Measurements from ENCODE around the gene KMT2C.
"Not testable (repeated sequence)": the region's sequence is repeated elsewhere in the genome, so short reads cannot be mapped to it uniquely, and the experiment has no call there.

Gene KMT2C

GRCh38 chr7:152430854-152431253 is 4.9 kb downstream of the KMT2C start:
- no peak overlapping the region for H3K27ac ChIP-seq
- TF ChIP-seq, protein P1, sequence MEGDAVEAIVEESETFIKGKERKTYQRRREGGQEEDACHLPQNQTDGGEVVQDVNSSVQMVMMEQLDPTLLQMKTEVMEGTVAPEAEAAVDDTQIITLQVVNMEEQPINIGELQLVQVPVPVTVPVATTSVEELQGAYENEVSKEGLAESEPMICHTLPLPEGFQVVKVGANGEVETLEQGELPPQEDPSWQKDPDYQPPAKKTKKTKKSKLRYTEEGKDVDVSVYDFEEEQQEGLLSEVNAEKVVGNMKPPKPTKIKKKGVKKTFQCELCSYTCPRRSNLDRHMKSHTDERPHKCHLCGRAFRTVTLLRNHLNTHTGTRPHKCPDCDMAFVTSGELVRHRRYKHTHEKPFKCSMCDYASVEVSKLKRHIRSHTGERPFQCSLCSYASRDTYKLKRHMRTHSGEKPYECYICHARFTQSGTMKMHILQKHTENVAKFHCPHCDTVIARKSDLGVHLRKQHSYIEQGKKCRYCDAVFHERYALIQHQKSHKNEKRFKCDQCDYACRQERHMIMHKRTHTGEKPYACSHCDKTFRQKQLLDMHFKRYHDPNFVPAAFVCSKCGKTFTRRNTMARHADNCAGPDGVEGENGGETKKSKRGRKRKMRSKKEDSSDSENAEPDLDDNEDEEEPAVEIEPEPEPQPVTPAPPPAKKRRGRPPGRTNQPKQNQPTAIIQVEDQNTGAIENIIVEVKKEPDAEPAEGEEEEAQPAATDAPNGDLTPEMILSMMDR (conservative IDR thresholded peaks at IDR 0.05): no peak

GRCh38 chr7:152430118-152430517 is 5.7 kb downstream of the KMT2C start:
- not testable (repeated sequence) for H3K27ac ChIP-seq

GRCh38 chr7:152424348-152425108 is 11.3 kb downstream of the KMT2C start:
- no peak overlapping the region for H3K27ac ChIP-seq
- TF ChIP-seq, protein P1 (conservative IDR thresholded peaks at IDR 0.05): no peak

GRCh38 chr7:152423991-152424347 is 11.8 kb downstream of the KMT2C start:
- TF ChIP-seq, protein P1 (conservative IDR thresholded peaks at IDR 0.05): no peak
- H3K27ac ChIP-seq: no peak overlapping the region

DNA sequence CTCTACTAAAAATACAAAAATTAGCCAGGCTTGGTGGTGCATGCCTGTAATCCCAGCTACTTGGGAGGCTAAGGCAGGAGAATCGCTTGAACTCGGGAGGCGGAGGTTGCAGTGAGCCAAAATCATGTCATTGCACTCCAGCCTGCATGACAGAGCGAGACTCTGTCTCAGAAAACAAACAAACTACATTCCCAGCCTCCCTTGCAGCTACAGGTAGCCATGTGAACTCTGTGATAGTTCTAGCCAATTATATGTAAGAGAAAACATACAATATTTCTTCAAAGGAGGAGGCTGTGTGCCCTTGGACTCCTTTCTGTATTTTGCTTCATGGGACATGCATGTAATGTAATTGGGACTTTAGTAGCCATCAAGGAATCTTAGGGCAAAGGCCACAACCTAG is 12.6 kb downstream of the KMT2C start:
- not testable (repeated sequence) for H3K27ac ChIP-seq

DNA sequence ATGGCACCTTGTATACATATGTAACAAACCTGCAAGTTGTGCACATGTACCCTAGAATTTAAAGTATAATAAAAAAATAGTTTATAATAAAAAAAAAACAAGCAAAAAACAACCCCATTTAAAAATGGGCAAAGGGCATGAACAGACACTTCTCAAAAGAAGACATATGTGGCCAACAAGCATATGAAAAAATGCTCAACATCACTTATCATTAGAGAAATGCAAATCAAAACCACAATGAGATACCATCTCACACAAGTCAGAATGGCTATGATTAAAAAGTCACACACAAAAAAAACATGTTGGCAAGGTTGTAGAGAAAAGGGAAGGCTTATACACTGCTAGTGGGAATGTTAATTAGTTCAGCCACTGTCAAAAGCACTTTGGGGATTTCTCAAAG is 14.9 kb downstream of the KMT2C start:
- H3K27ac ChIP-seq: not testable (repeated sequence)

DNA sequence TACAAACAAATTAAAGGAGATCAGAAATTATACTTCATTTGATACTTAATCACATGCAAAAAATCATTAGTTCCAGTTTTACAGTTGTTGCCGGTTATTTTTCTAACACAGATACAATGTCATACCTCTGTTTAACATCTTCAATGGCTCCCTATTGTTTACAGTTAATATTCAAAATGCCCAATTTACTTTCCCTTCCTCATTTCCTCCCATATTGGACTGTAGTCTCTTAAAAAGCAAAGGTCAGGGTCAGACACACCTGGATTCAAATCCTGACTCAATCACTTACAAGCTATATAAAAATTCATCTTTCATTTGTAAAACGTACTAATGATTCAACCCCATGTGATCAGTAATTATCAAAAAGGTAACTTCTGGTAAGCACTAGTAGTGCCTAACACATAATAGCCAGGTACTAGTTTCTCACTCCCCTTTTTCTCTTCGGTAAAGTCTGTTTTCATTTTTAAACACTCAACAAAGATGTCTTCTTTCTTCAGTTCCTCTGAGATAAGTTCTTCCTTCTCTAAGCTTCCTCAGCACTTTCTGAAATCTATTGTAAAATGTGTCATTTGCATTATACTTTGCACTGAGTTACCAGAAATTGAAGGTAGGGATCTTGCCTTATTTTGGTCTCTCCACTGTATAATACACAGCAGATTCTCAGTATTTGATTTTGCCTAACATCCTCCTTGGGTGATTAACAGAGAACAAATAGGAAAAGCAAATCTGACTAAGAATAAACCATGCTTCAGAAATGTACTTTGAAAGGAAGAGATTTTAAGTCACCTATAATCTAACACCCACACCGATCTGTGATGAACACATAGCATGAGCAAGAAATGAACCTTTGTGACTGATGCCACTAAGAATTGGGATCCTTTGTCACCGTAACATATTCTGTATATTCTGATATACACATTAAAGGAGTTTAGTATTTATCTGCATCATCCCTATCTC is 16.1 kb downstream of the KMT2C start:
- peak overlapping the region; percentile 1; the same call in 1 of the 2 replicates for H3K27ac ChIP-seq
- TF ChIP-seq, protein P1 (conservative IDR thresholded peaks at IDR 0.05): no peak

DNA sequence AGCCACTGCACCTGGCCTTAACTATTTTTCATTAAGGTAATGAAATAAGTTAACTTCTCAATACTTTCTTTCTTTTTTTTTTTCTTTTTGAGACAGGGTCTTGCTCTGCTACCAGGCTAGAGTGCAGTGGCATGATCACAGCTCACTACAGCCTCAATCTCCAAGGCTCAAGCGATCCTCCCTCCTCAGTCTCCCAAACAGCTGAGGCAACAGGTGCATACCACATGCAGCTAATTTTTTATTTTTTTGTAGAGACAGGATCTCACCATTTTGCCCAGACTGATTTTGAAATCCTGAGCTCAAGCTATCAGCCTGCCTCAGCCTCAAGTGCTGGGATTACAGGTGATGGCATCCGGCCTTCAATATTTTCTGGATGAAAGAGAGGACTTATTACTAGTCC is 21.0 kb downstream of the KMT2C start:
- TF ChIP-seq, protein P1 (conservative IDR thresholded peaks at IDR 0.05): no peak
- H3K27ac ChIP-seq: no peak overlapping the region

DNA sequence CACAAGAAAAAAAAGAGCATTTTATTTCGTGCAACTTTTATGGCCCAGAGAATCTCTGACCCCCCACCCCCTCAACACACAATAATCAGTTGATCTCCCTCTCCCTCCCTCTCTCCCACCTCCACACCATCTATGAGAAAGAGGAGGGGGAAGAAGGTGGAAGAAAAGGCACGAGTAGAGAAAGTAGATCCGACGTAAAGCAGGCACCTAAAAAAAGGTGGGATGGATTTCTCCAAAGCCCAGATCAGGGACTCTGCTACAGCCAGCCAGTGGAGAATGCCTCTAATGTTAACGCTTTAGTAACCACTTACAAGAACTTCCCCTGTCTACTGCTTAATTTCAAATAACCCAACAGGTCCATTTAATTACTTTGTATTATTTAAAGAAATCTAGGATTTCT is 24.4 kb downstream of the KMT2C start:
- H3K27ac ChIP-seq: no peak overlapping the region
- TF ChIP-seq, protein P1 (conservative IDR thresholded peaks at IDR 0.05): no peak

Measured in VCaP (cell line).